HG02610 (cell line): ENCODE results near the gene CERS3.
A peak's percentile ranks its signal among the peaks of the same experiment; 100 is the strongest.
"Not testable (repeated sequence)": the region's sequence is repeated elsewhere in the genome, so short reads cannot be mapped to it uniquely, and the experiment has no call there.

Source experiments
- ATAC-seq: cut with Tn5 transposase; IDR thresholded peaks from one replicate; pipeline ENCODE4 v1.9.1; 2021; ENCODE audit warnings: mild to moderate bottlenecking, moderate library complexity; ENCODE audit not compliant: unreplicated experiment

Gene CERS3

DNA sequence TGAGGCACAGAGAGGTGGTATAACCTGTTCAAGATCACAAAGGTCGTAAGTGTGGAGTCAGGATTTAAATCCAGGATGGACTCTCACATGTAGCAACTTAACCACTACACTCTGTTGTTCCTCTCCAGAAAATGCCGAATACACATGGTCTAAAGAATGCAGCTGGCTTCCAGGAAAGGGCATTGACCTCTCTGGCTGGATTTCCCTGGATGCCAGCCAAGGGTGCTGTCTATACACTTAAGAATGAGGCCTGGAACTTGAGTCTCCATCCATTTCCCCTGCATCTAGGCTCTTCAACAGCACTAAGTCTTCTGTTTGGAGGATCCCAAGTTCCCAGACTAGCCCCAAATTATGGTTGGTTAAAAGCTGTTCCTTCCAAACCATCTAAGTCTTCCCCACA lies 60.5 kb downstream of the CERS3 start:
- ATAC-seq = no peak

- ATAC-seq = no peak
Measured at GRCh38 chr15:100466073-100466472, 62.7 kb downstream of the CERS3 start.

- no peak for ATAC-seq
Measured at GRCh38 chr15:100464888-100465287, 63.9 kb downstream of the CERS3 start.

DNA sequence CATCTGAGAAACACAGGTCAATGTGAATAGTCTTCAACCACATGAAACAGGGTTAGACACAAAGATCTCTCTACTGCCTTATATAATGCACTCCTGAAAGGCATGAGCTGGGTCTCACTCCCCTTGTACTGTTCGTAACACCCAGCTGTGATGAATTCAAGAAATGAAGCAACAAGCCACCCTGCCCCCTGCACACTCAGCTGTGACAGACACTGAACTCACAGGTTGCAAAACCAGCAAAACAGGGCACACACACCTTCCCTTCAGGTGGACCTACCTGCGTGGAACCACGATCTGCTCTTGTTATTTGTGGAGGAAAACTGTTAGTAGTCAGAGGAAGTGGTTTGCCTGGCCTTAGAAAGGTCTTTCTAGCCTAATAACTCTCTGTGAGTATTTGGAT lies 64.5 kb downstream of the CERS3 start:
- no peak for ATAC-seq

DNA sequence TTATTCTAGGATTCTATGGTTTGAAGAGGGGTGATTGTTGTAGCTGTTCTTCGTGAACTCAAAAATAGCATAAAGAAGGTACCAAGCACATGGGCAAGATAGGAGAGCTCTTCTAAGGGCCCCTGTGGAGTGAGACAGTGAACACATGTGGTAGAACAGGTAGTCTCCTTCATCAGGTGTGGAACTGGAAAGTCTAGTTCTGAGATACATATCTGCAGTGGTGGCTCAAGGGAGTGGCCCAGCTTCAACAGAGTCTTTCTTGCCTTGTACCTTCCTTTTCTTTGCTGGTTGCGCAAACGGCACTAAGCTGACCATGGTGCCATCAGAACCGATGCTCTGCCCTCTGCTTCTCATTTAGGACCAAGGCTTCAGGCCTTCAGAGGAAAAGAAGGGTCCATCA lies 65.2 kb downstream of the CERS3 start:
- ATAC-seq = no peak

GRCh38 chr15:100461049-100461448 lies 67.7 kb downstream of the CERS3 start:
- peak; percentile 61 for ATAC-seq

GRCh38 chr15:100457201-100457600 lies 71.5 kb downstream of the CERS3 start:
- no peak for ATAC-seq

DNA sequence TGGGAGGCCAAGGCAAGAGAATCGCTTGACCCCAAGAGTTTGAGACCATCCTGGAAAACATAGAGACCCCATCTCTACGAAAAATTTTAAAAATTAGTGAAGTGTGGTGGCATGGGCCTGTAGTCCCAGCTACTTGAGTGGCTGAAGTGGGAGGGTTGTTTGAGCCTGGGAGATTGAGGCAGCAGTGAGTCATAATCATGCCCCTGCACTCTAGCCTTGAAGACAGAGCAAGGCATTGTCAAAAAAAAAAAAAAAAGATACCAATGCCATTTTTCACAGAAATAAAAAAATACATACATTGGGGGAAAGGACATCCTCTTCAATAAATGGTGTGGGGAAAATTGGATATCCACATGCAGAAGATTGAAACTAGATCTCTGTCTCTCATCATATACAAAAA lies 74.6 kb downstream of the CERS3 start:
- ATAC-seq = no peak

DNA sequence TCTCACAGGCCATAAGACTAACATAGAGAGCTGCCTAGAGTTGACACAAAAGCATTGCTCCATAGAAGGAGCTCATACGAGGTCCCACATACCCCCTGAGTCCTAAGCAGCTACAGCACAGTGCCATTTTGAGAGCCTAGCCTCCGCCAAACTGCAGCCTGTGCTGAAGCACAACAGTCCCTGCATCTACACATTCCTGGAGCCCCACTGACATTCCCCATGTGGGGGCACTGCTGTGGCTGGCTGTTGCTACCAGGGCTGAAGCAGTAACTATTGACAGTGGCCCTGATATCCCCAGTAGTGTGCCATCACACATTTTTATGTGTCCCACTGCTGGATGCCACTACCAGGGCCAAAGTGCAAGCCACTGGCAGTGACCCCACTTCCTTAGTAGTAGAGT lies 80.3 kb downstream of the CERS3 start:
- no peak for ATAC-seq

DNA sequence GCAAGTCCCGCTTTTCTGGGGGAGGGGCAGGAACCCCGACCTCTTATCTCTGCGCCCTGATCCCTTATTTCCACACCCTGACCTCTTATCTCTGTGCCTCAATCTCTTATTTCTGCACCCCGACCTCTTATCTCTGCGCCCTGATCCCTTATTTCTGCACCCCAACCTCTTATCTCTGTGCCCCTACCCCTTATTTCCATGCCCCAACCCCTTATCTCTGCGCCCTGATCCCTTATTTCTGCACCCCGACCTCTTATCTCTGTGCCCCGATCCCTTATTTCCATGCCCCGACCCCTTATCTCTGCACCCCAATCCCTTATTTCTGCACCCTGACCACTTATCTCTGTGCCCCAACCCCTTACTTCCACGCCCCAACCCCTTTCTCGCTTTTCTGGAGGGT lies 87.7 kb downstream of the CERS3 start:
- not testable (repeated sequence) for ATAC-seq

GRCh38 chr15:100439514-100439913 lies 89.2 kb downstream of the CERS3 start:
- no peak for ATAC-seq

DNA sequence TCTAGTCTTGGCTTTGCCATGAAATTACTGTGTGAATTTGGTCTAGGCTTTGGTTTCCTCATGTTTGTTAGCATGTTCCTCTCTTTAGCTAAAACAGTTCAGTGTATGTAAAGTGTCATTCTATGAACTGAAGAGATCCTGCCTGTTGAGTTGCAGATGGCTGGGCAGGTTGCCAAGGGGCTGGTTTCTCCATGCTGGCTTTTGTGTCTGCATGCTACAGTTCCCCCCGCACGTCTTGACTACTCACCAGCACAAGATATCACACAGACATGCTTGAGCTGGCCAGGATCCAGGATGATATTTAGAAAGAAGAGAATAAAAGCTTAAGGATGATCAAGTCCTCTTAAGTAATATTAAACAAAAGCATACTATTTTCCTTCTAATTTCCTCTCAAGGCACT lies 90.2 kb downstream of the CERS3 start:
- peak; percentile 77 for ATAC-seq

GRCh38 chr15:100437261-100437660 lies 91.5 kb downstream of the CERS3 start:
- ATAC-seq = no peak

GRCh38 chr15:100434561-100434960 lies 94.2 kb downstream of the CERS3 start:
- ATAC-seq = no peak

DNA sequence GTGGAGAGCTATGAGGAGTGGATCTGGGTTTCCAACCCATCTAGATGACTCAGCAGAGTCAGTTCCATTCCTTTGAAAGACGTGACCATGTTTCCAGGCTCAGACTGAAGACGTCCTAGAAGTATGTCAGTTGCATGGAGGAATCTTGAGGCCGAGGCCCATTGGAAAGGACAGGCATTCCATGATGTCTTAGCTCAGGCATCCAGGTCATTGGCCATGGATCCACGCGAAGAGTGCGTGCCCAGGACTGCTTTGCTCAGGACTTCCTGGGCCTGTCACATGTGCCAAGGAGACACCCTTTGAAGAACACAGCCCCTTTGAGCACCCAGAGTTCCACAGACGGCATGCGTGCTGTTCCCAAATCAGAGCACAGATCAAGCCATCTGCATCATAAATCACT lies 94.7 kb downstream of the CERS3 start:
- ATAC-seq = no peak

GRCh38 chr15:100433304-100433703 lies 95.4 kb downstream of the CERS3 start:
- no peak for ATAC-seq

DNA sequence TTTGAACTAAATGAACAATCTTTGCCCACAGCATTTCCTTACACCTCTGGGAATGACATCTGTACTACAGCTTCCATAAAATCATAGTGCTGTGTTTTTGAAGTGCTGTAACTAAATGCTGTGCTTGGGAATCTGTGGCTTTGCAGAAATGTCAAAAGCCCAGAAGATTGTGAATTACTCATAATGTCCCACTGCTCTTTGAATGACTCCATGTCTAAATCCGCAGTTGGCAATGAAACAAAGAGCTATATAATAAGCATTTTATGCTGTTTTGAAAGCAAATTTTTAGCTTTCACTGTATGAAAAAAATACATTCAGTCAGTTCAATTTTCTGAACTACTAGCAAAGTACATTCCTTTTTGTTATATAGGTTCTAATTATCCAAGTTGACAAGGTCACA lies 98.3 kb downstream of the CERS3 start:
- ATAC-seq = no peak

DNA sequence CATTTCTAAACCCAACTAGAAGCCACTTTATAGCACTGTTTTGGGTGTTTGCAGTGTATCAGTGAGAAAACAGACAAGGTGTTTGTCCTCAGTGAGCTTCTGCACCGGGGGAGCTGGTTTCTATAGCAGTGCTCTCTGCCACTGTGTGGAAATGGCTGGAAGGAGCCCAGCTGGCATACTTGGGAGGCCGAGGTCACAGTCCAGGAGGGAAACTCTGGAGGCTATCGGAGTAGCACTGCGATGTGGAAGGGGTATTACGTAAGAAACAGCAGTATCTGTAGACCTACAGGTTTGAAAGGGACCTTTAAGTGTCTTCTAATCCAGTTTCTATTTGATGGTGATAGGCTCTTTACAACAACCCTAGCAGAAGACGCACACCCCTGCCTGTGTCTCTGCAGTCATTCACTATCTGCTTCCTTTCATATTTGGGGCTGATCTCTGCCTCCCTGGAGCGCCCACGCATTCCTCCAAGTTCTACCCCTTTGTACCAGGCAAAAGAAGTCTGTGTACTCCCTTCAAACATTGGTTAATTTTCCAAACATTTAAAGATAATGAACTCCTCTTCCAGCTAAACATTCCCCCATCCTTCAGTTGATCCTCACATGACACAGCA lies 99.5 kb downstream of the CERS3 start:
- no peak for ATAC-seq

- no peak for ATAC-seq
Measured at GRCh38 chr15:100426937-100427336, 101.8 kb downstream of the CERS3 start.

- no peak for ATAC-seq
Measured at GRCh38 chr15:100405179-100405578, 123.6 kb downstream of the CERS3 start.

GRCh38 chr15:100400996-100401395 lies 127.8 kb downstream of the CERS3 start:
- no peak for ATAC-seq

DNA sequence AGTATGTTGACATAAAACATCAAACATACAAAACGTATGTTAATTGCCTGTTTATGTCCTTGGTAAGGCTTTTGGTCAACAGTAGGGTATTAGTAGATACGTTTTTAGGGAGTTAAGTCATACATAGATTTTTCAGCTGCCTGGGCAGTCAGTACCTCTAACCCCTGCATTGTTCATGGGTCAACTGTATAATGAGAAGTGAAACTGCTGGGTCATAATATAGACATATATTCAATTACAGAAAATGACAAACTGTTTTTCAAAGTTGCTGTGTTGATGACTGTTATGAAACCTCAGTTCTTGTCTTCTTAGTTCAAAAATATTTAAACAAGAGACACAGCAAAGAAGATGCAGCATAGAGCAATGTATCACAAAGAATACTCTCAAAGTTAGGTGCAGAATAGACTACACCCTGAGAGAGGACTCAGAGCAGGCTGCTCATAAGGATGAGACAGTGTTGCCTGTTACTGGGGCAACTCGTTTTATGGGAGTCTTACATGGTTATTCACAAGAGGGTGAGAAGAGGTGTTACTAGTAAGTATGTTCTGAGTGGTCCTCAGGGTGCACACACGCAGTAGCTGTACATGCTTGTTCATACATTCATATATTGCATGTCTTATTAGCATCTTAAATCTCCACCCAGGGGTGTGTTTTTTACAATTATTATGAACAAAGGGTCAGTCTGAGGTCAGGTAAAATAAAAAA lies 133.9 kb downstream of the CERS3 start:
- no peak for ATAC-seq

- ATAC-seq = no peak
Measured at GRCh38 chr15:100393008-100393407, 135.7 kb downstream of the CERS3 start.
